Neural cell (in vitro differentiated cells): ENCODE measurements around the gene STK24. TPM values are rescaled to one million over a fixed set of nuclear protein-coding genes. Genes with fewer than 3 reads are reported as not detected.

Experiments used
- H2AFZ ChIP-seq: fragments of 200-600, 300-800 bp; sonication (generic), shearing (Covaris generic); 2 replicates; pipeline ENCODE4 v1.6.0; 2014; ENCODE audit warnings: low read depth, mild to moderate bottlenecking, antibody characterized with exemption, low read length, moderate library complexity
- H3F3A ChIP-seq: fragments of 200-600 bp; shearing (Covaris generic); 2 replicates; pipeline ENCODE4 v1.6.1; 2016; ENCODE audit warnings: mild to moderate bottlenecking, moderate library complexity, mixed read lengths, antibody characterized with exemption, low read length; ENCODE audit not compliant: insufficient read depth, poor library complexity, severe bottlenecking
- H3K27ac ChIP-seq: fragments of 200-600, 300-800 bp; sonication (generic), shearing (Covaris generic); 2 replicates; pipeline ENCODE4 v1.5.1; 2014; ENCODE audit warnings: mild to moderate bottlenecking, low read length, moderate library complexity
- H3K27me3 ChIP-seq: fragments of 300-800, 200-600 bp; sonication (generic), shearing (Covaris generic); 2 replicates; pipeline ENCODE4 v1.6.0; 2014; ENCODE audit warnings: mild to moderate bottlenecking, low read depth, low read length, moderate library complexity; ENCODE audit not compliant: insufficient read depth
- H3K36me3 ChIP-seq: fragments of 300-800, 200-600 bp; sonication (generic), shearing (Covaris generic); 2 replicates; pipeline ENCODE4 v1.5.1; 2014; ENCODE audit warnings: mild to moderate bottlenecking, antibody characterized with exemption, low read length, moderate library complexity; ENCODE audit not compliant: insufficient read depth
- H3K4me2 ChIP-seq: fragments of 300-800, 200-600 bp; sonication (generic), shearing (Covaris generic); 2 replicates; pipeline ENCODE4 v1.6.0; 2014; ENCODE audit warnings: mild to moderate bottlenecking, low read length
- H3K4me3 ChIP-seq: fragments of 300-800, 200-600 bp; sonication (generic), shearing (Covaris generic); 2 replicates; pipeline ENCODE4 v1.5.1; 2014; ENCODE audit warnings: mild to moderate bottlenecking, low read length, moderate library complexity
- H3K79me2 ChIP-seq: fragments of 200-600 bp; shearing (Covaris generic); replicated peaks from 2 replicates; pipeline ENCODE4 v1.6.0; 2014; ENCODE audit warnings: mild to moderate bottlenecking, low read length, moderate library complexity; ENCODE audit not compliant: insufficient read depth
- H3K9ac ChIP-seq: fragments of 300-800, 200-600 bp; sonication (generic), shearing (Covaris generic); 2 replicates; pipeline ENCODE4 v1.6.1; 2016; ENCODE audit warnings: mild to moderate bottlenecking, low read length, mixed read lengths
- H3K9me2 ChIP-seq: fragments of 200-600 bp; shearing (Covaris generic); 2 replicates; pipeline ENCODE4 v1.6.1; 2016; ENCODE audit warnings: mild to moderate bottlenecking, low read length, mixed read lengths; ENCODE audit not compliant: insufficient read depth
- H3K9me3 ChIP-seq: fragments of 200-600, 300-800 bp; sonication (generic), shearing (Covaris generic); 2 replicates; pipeline ENCODE4 v1.6.1; 2016; ENCODE audit warnings: mild to moderate bottlenecking, mixed run types, low read length, moderate library complexity, mixed read lengths
- H4K20me1 ChIP-seq: fragments of 200-600 bp; shearing (Covaris generic); 2 replicates; pipeline ENCODE4 v1.6.1; 2016; ENCODE audit warnings: mild to moderate bottlenecking, mixed run types; ENCODE audit not compliant: insufficient read depth
- EP300 ChIP-seq: fragments of 450-650 bp; conservative IDR thresholded peaks from 2 replicates; pipeline ENCODE4 v1.6.1; 2014; ENCODE audit warnings: antibody characterized with exemption, mild to moderate bottlenecking, moderate library complexity; ENCODE audit not compliant: poor library complexity, severe bottlenecking
- EZH2 ChIP-seq: fragments of 200-600, 300-800 bp; shearing (Covaris generic), sonication (generic); IDR thresholded peaks from 2 replicates; pipeline ENCODE4 v1.6.1; 2014; ENCODE audit warnings: antibody characterized with exemption, low read length, borderline replicate concordance, mild to moderate bottlenecking; ENCODE audit not compliant: insufficient read depth, poor library complexity, severe bottlenecking
- MXI1 ChIP-seq: fragments of 450-650 bp; conservative IDR thresholded peaks from 2 replicates; pipeline ENCODE4 v1.6.1; 2014; ENCODE audit warnings: antibody characterized with exemption, mild to moderate bottlenecking; ENCODE audit not compliant: poor library complexity, severe bottlenecking
- POLR2AphosphoS5 ChIP-seq: IDR thresholded peaks from 2 replicates; pipeline ENCODE4 v1.6.1; 2012
- RAD21 ChIP-seq: fragments of 450-650 bp; conservative IDR thresholded peaks from 2 replicates; pipeline ENCODE4 v1.6.1; 2014; ENCODE audit warnings: antibody characterized with exemption, mild to moderate bottlenecking, moderate library complexity
- SMC3 ChIP-seq: fragments of 450-650 bp; conservative IDR thresholded peaks from 2 replicates; pipeline ENCODE4 v1.6.1; 2014; ENCODE audit warnings: antibody characterized with exemption, mild to moderate bottlenecking, moderate library complexity; ENCODE audit not compliant: poor library complexity
- TAF1 ChIP-seq: IDR thresholded peaks from 2 replicates; pipeline ENCODE4 v1.6.1; 2012; ENCODE audit warnings: low read depth
- polyA plus RNA-seq: library from polyadenylated mRNA; depleted of rRNA; stranded (reverse); fragments of >200 nt; gene quantifications from 2 replicates; pipeline ENCODE4 v1.2.3, GENCODE V29; 2014
- TF ChIP-seq, protein P1 (sequence below): fragments of 450-650 bp; IDR thresholded peaks from 2 replicates; pipeline ENCODE4 v1.5.1; 2014; ENCODE audit warnings: antibody characterized with exemption, mild to moderate bottlenecking, moderate library complexity; ENCODE audit not compliant: poor library complexity, severe bottlenecking
- TF ChIP-seq, protein P2 (sequence below): IDR thresholded peaks from 2 replicates; pipeline ENCODE4 v1.6.1; 2012; ENCODE audit warnings: borderline replicate concordance

The STK24 gene
- polyA plus RNA-seq, 1 donor from 2014 or later, result 66.0 TPM

DNA sequence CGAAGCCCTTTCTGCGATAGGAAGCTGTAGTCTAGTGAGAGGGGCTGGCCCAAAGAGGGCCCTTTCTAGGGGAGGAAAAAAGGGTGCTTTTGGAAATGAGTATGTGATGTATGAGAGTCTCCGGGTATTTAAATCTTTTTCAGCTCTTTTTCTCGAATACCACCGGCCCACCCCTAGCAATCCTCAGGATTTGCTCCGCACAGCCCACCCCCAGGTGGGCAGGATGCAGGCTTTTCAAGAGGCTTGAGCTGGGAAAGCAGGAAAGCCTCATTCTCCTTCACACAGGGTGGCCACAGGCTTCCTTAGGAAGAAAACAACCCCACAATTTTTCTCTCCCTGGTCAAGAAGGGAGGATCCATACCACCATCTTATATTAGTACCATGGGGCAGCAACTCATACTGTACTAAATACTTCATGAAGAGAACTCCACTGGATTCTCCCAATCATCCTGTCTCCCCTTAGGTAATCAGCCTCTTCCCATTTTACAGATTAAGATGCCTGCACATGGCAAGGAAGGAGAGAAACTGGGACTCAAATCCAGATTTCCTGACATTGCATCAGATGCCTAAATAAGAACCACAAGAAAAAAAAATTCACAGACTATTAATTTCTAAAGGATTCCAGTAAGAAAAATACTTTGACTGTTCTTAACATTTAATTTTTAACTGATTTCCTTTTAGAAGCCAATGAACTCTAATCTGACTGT is 84.4 kb downstream of the STK24 start:
- H3K4me3 ChIP-seq, result no peak overlapping the region
- no peaks in the 10 kb centered on the region for H4K20me1 ChIP-seq
- no peaks in the 10 kb centered on the region for H3F3A ChIP-seq
- H3K36me3 ChIP-seq, result no peaks in the 10 kb centered on the region
- H3K9me2 ChIP-seq, result no peaks in the 10 kb centered on the region
- no peaks in the 10 kb centered on the region for H3K27me3 ChIP-seq
- no peak for TF ChIP-seq MXI1
- TF ChIP-seq EZH2, result no peak
- no peak for TF ChIP-seq POLR2AphosphoS5
- no peak for TF ChIP-seq RAD21
- TF ChIP-seq, protein P1, sequence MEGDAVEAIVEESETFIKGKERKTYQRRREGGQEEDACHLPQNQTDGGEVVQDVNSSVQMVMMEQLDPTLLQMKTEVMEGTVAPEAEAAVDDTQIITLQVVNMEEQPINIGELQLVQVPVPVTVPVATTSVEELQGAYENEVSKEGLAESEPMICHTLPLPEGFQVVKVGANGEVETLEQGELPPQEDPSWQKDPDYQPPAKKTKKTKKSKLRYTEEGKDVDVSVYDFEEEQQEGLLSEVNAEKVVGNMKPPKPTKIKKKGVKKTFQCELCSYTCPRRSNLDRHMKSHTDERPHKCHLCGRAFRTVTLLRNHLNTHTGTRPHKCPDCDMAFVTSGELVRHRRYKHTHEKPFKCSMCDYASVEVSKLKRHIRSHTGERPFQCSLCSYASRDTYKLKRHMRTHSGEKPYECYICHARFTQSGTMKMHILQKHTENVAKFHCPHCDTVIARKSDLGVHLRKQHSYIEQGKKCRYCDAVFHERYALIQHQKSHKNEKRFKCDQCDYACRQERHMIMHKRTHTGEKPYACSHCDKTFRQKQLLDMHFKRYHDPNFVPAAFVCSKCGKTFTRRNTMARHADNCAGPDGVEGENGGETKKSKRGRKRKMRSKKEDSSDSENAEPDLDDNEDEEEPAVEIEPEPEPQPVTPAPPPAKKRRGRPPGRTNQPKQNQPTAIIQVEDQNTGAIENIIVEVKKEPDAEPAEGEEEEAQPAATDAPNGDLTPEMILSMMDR, result no peak
- no peak overlapping the region for H3K9ac ChIP-seq
- H3K27ac ChIP-seq, result no peak overlapping the region
- H3K4me2 ChIP-seq, result no peak overlapping the region
- H2AFZ ChIP-seq, result no peak overlapping the region
- peaks cover 8% of the 10 kb centered on the region for H3K79me2 ChIP-seq
- no peaks in the 10 kb centered on the region for H3K9me3 ChIP-seq

DNA sequence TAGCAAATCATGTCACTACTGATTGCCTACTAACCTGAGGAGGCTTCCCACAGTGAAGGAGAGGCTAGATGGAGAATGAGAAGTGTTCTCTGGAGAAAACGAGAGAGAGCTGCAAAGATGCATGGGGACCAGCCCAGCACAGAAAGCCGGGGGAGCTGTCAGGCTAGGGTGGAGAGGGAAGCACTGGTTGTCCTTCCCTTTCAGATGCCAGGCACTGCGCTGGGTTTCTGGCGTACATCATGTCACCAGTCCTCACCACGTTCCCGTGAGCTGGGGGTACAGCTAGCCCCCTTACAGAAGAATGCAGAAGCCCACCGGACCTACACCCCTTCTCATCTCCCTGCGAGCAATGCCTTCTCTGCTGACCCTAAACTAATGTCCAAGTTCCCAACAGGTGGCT is 86.0 kb downstream of the STK24 start:
- Histone ChIP-seq H3K36me3 (no peaks in the 10 kb centered on the region), H3K27ac (no peak overlapping the region), H3K4me3 (no peak overlapping the region), H3K9me3 (no peaks in the 10 kb centered on the region), H3F3A (no peaks in the 10 kb centered on the region), H3K79me2 (peaks cover 8% of the 10 kb centered on the region), H3K9ac (no peak overlapping the region), H4K20me1 (no peaks in the 10 kb centered on the region), H3K9me2 (no peaks in the 10 kb centered on the region), H3K27me3 (no peaks in the 10 kb centered on the region), H2AFZ (no peak overlapping the region), H3K4me2 (no peak overlapping the region)
- no peak for TF ChIP-seq RAD21
- no peak for TF ChIP-seq POLR2AphosphoS5
- TF ChIP-seq, protein P2, sequence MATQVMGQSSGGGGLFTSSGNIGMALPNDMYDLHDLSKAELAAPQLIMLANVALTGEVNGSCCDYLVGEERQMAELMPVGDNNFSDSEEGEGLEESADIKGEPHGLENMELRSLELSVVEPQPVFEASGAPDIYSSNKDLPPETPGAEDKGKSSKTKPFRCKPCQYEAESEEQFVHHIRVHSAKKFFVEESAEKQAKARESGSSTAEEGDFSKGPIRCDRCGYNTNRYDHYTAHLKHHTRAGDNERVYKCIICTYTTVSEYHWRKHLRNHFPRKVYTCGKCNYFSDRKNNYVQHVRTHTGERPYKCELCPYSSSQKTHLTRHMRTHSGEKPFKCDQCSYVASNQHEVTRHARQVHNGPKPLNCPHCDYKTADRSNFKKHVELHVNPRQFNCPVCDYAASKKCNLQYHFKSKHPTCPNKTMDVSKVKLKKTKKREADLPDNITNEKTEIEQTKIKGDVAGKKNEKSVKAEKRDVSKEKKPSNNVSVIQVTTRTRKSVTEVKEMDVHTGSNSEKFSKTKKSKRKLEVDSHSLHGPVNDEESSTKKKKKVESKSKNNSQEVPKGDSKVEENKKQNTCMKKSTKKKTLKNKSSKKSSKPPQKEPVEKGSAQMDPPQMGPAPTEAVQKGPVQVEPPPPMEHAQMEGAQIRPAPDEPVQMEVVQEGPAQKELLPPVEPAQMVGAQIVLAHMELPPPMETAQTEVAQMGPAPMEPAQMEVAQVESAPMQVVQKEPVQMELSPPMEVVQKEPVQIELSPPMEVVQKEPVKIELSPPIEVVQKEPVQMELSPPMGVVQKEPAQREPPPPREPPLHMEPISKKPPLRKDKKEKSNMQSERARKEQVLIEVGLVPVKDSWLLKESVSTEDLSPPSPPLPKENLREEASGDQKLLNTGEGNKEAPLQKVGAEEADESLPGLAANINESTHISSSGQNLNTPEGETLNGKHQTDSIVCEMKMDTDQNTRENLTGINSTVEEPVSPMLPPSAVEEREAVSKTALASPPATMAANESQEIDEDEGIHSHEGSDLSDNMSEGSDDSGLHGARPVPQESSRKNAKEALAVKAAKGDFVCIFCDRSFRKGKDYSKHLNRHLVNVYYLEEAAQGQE, result no peak
- TF ChIP-seq SMC3, result no peak
- TF ChIP-seq EP300, result no peak
- TF ChIP-seq, protein P1, result no peak
- TF ChIP-seq TAF1, result no peak
- no peak for TF ChIP-seq MXI1
- no peak for TF ChIP-seq EZH2
